ENCODE data around the gene GMPR2. TPM values are rescaled to one million over a fixed set of nuclear protein-coding genes. Genes with fewer than 3 reads are reported as not detected.
"Not testable (repeated sequence)": the region's sequence is repeated elsewhere in the genome, so short reads cannot be mapped to it uniquely, and the experiment has no call there.

GMPR2 gene
- total RNA-seq, 1 donor from 2014 or later, result 73.2 TPM

GRCh38 chr14:24219080-24219479 is 13.6 kb upstream of the GMPR2 start:
- ATAC-seq (no peak), DNase-seq (no peak)
- no peak overlapping the region for H3K4me3 ChIP-seq
- H3K27me3 ChIP-seq, result no peaks in the 10 kb centered on the region
- no peaks in the 10 kb centered on the region for H3K9me3 ChIP-seq
- H3K27ac ChIP-seq, result no peak overlapping the region
- H3K4me1 ChIP-seq, result peaks cover 4% of the 10 kb centered on the region
- no peak for TF ChIP-seq CTCF (IDR thresholded peaks at IDR 0.05)
- H3K36me3 ChIP-seq, result peaks cover 11% of the 10 kb centered on the region
- intact Hi-C loops (cut with DNase I), result no loop called here

- Histone ChIP-seq H3K27ac (no peak overlapping the region), H3K27me3 (no peaks in the 10 kb centered on the region), H3K9me3 (no peaks in the 10 kb centered on the region), H3K36me3 (peaks cover 11% of the 10 kb centered on the region), H3K4me1 (peaks cover 4% of the 10 kb centered on the region), H3K4me3 (no peak overlapping the region)
- TF ChIP-seq CTCF (IDR thresholded peaks at IDR 0.05), result no peak
- intact Hi-C loops (cut with DNase I), result no loop called here
- no peak for ATAC-seq
- no peak for DNase-seq
Observed at GRCh38 chr14:24219521-24219920, 13.2 kb upstream of the GMPR2 start.

- H3K27ac ChIP-seq; ATAC-seq; H3K9me3 ChIP-seq; H3K4me1 ChIP-seq; intact Hi-C loops (cut with DNase I); H3K4me3 ChIP-seq; H3K27me3 ChIP-seq; DNase-seq: not testable (repeated sequence)
- peaks cover 21% of the 10 kb centered on the region for H3K36me3 ChIP-seq
Observed at GRCh38 chr14:24222987-24223386, 9.7 kb upstream of the GMPR2 start.

GRCh38 chr14:24224618-24225071 is 8.1 kb upstream of the GMPR2 start:
- H3K27me3 ChIP-seq, result no peaks in the 10 kb centered on the region
- TF ChIP-seq CTCF (IDR thresholded peaks at IDR 0.05), result no peak
- peaks cover 21% of the 10 kb centered on the region for H3K36me3 ChIP-seq
- no peak for ATAC-seq
- no peak overlapping the region for H3K27ac ChIP-seq
- intact Hi-C loops (cut with DNase I), result no loop called here
- no peaks in the 10 kb centered on the region for H3K4me1 ChIP-seq
- no peaks in the 10 kb centered on the region for H3K9me3 ChIP-seq
- no peak overlapping the region for H3K4me3 ChIP-seq
- no peak for DNase-seq

GRCh38 chr14:24226473-24226872 is 6.3 kb upstream of the GMPR2 start:
- Histone ChIP-seq H3K36me3 (peaks cover 21% of the 10 kb centered on the region), H3K27ac (no peak overlapping the region), H3K4me3 (no peak overlapping the region), H3K4me1 (peaks cover 9% of the 10 kb centered on the region), H3K27me3 (no peaks in the 10 kb centered on the region), H3K9me3 (no peaks in the 10 kb centered on the region)
- TF ChIP-seq CTCF (IDR thresholded peaks at IDR 0.05), result no peak
- intact Hi-C loops (cut with DNase I), result no loop called here
- ATAC-seq (no peak), DNase-seq (no peak)

- H3K27me3 ChIP-seq, result no peaks in the 10 kb centered on the region
- no peaks in the 10 kb centered on the region for H3K9me3 ChIP-seq
- no peak for TF ChIP-seq CTCF (IDR thresholded peaks at IDR 0.05)
- intact Hi-C loops (cut with DNase I), result no loop called here
- peaks cover 19% of the 10 kb centered on the region for H3K4me1 ChIP-seq
- no peak overlapping the region for H3K27ac ChIP-seq
- DNase-seq (no peak), ATAC-seq (no peak)
- H3K36me3 ChIP-seq, result peaks cover 21% of the 10 kb centered on the region
- H3K4me3 ChIP-seq, result no peak overlapping the region
Observed at GRCh38 chr14:24228902-24229301, 3.8 kb upstream of the GMPR2 start.

All from upper lobe of right lung (tissue), 1 donor.